Body of pancreas (tissue), 4 donors: ENCODE measurements around the gene ERBB3. TPM values are rescaled to one million over a fixed set of nuclear protein-coding genes. Genes with fewer than 3 reads are reported as not detected.
A peak's percentile ranks its signal among the peaks of the same experiment; 100 is the strongest.

Experiments
- ATAC-seq: fragments of 150-250 bp; one replicate; pipeline ENCODE4 v1.9.1; 2016
- DNase-seq, 4 donors: peaks; one replicate each; pipeline ENCODE4 v3.0.0-alpha.2; 2019
- H3K27ac ChIP-seq, 4 donors: fragments of 200-600 bp; sonication (generic); 1 replicate in 3 of 4; 2 replicates in 1 of 4; pipeline versions ENCODE4 v1.5.1 to v1.6.1; 2016 to 2019; ENCODE audit warnings: mild to moderate bottlenecking in 1 of 4, mixed read lengths in 1 of 4, moderate library complexity in 1 of 4
- H3K27me3 ChIP-seq, 2 donors: fragments of 200-600 bp; sonication (generic); one replicate each; pipeline ENCODE4 v1.6.0; 2016; ENCODE audit warnings: mild to moderate bottlenecking in 1 of 2
- H3K36me3 ChIP-seq, 2 donors: fragments of 200-600 bp; sonication (generic); replicated peaks in 1 of 2; 2 replicates each; pipeline ENCODE4 v1.5.1; 2016; ENCODE audit warnings: low read depth in 2 of 2; ENCODE audit not compliant: insufficient read depth in 1 of 2
- H3K4me1 ChIP-seq: fragments of 200-600 bp; sonication (generic); one replicate; pipeline ENCODE4 v1.6.0; 2016
- H3K4me3 ChIP-seq, 2 donors: fragments of 200-600 bp; sonication (generic); 1 replicate in 1 of 2; 2 replicates in 1 of 2; pipeline ENCODE4 v1.5.1; 2016 to 2019
- H3K9me3 ChIP-seq, 3 donors: fragments of 200-600 bp; sonication (generic); 1 replicate in 2 of 3; 2 replicates in 1 of 3; pipeline ENCODE4 v1.5.1; 2016
- CTCF ChIP-seq, 7 experiments: fragments of 450-650 bp in 4 of 7; fragments of 200-600 bp in 3 of 7; sonication (generic) in 3 of 7; IDR thresholded peaks; one replicate each; pipeline ENCODE4 v1.5.1; 2016 to 2019; ENCODE audit warnings: antibody characterized with exemption in 7 of 7
- POLR2A ChIP-seq, 3 donors: fragments of 450-650 bp; IDR thresholded peaks; one replicate each; pipeline ENCODE4 v1.6.1; 2016; ENCODE audit warnings: antibody characterized with exemption in 3 of 3, mild to moderate bottlenecking in 2 of 3
- WGBS, 2 donors: methylation state at CpG; one replicate each; pipeline ENCODE4 v1.1.5; 2017; 5-methylcytosine and 5-hydroxymethylcytosine counted together
- intact Hi-C: fragments of 100-400 bp; cut with DNase I; formaldehyde crosslinking; loops from one replicate; pipeline ENCODE4 v1.15.1; 2023
- total RNA-seq, 2 donors: library from RNA; depleted of rRNA; stranded (reverse); fragments of >200 nt; gene quantifications; one replicate each; pipeline ENCODE4 v1.1.0, GENCODE V29; 2016

ERBB3 gene
- total RNA-seq, 2 donors from 2014 or later: 72.9 to 74.8 TPM

- Histone ChIP-seq H3K36me3 (peaks cover 0 to 11% of the 10 kb centered on the region in 2 donors), H3K9me3 (no peaks in the 10 kb centered on the region), H3K27ac (peak overlapping the region in 1 of 4 donors; percentile 82), H3K27me3 (no peaks in the 10 kb centered on the region), H3K4me1 (peaks cover 24% of the 10 kb centered on the region), H3K4me3 (no peak overlapping the region)
- no peak for ATAC-seq
- no peak for TF ChIP-seq CTCF (IDR thresholded peaks at IDR 0.05)
- no peak for TF ChIP-seq POLR2A (IDR thresholded peaks at IDR 0.05)
- no peak for DNase-seq
- 21 to 35% methylated on average over 1 of the region's 1 CpG for WGBS, 2 donors
- intact Hi-C loops: no loop called here
Measured at GRCh38 chr12:56102683-56103065, 22.7 kb downstream of the ERBB3 start.

GRCh38 chr12:56103066-56103711 is 23.2 kb downstream of the ERBB3 start:
- intact Hi-C loops: no loop called here
- no peak for DNase-seq

GRCh38 chr12:56103823-56104108 is 23.8 kb downstream of the ERBB3 start:
- H3K36me3 ChIP-seq: peaks cover 0 to 22% of the 10 kb centered on the region in 2 donors

More at GRCh38 chr12:56103066-56103711, 23.2 kb downstream of the ERBB3 start:
- Histone ChIP-seq H3K36me3 (peaks cover 0 to 16% of the 10 kb centered on the region in 2 donors), H3K4me1 (peaks cover 24% of the 10 kb centered on the region), H3K4me3 (peak overlapping the region in 1 of 2 donors; percentile 25), H3K9me3 (no peaks in the 10 kb centered on the region), H3K27me3 (no peaks in the 10 kb centered on the region), H3K27ac (peak overlapping the region in 3 of 4 donors; percentile 82 to 85 (median 82))
- 24% methylated on average over 6 of the region's 6 CpGs for WGBS, 2 donors
- TF ChIP-seq CTCF (IDR thresholded peaks at IDR 0.05): no peak
- TF ChIP-seq POLR2A (IDR thresholded peaks at IDR 0.05): no peak
- no peak for ATAC-seq

GRCh38 chr12:56104109-56104814 is 24.3 kb downstream of the ERBB3 start, which contains the start of gene PA2G4:
Gene PA2G4, plus strand, starts transcription at chr12:56104559. Its CDS starts 179 bp downstream, at chr12:56104738.
- intact Hi-C loops: no loop called here
- H3K4me3 ChIP-seq: peak within 1 kb of the TSS; percentile 73 to 81
- TF ChIP-seq POLR2A (IDR thresholded peaks at IDR 0.05) (peak; percentile 84 to 98 (median 97)), CTCF (IDR thresholded peaks at IDR 0.05) (peak in 2 of 7 experiments; percentile 21)
- no peaks in the 10 kb centered on the region for H3K9me3 ChIP-seq
- DNase-seq (peak; percentile 97 to 99 (median 98)), ATAC-seq (peak; percentile 97)
- H3K27ac ChIP-seq: peak within 1 kb of the TSS; percentile 78 to 85 (median 82)
- 1 to 2% methylated on average over 30 to 60 of the region's 60 CpGs for WGBS, 2 donors
- peaks cover 0 to 25% of the 10 kb centered on the region in 2 donors for H3K36me3 ChIP-seq
- H3K27me3 ChIP-seq: no peaks in the 10 kb centered on the region
- H3K4me1 ChIP-seq: peaks cover 24% of the 10 kb centered on the region

More at GRCh38 chr12:56103823-56104108, 23.8 kb downstream of the ERBB3 start:
- H3K27ac ChIP-seq: peak overlapping the region; percentile 78 to 85 (median 82)
- ATAC-seq (no peak), DNase-seq (no peak)
- peaks cover 24% of the 10 kb centered on the region for H3K4me1 ChIP-seq
- 0 to 2% methylated on average over 8 of the region's 8 CpGs for WGBS, 2 donors
- intact Hi-C loops: no loop called here
- no peak for TF ChIP-seq POLR2A (IDR thresholded peaks at IDR 0.05)
- no peak for TF ChIP-seq CTCF (IDR thresholded peaks at IDR 0.05)
- H3K27me3 ChIP-seq: no peaks in the 10 kb centered on the region
- peak overlapping the region in 1 of 2 donors; percentile 25 for H3K4me3 ChIP-seq
- no peaks in the 10 kb centered on the region for H3K9me3 ChIP-seq
